Measurements from ENCODE around the gene BCL7A. TPM values are rescaled to one million over a fixed set of nuclear protein-coding genes. Genes with fewer than 3 reads are reported as not detected.

BCL7A gene
- total and polyA plus RNA-seq, 11 donors, result 4.0 to 22.1 (median 14.3) TPM

- Histone ChIP-seq H3K9me3 (peaks cover 0 to 13% (median 9%) of the 10 kb centered on the region in 12 donors), H3K4me3 (peak overlapping the region in 9 of 12 donors; percentile 61 to 88 (median 70)), H3K4me1 (peaks cover 3 to 32% (median 16%) of the 10 kb centered on the region in 12 donors), H3K27ac (peak overlapping the region in 5 of 12 donors; percentile 71 to 89 (median 81)), H3K36me3 (no peaks in the 10 kb centered on the region), H3K27me3 (peaks cover 0 to 11% (median 0%) of the 10 kb centered on the region in 9 donors)
- intact Hi-C loops (cut with DNase I), result loop anchor here in 5 of 10 donors (5.0 to 10.0 kb wide), 4 partner anchors 53 to 103 kb away; partner anchors contain the start of gene CFAP251 (in 4 of the 5)
- DNase-seq (no peak), ATAC-seq (no peak)
- TF ChIP-seq CTCF (IDR thresholded peaks at IDR 0.05) (no peak), POLR2A (IDR thresholded peaks at IDR 0.05) (no peak)
- WGBS, 4 donors, result 60 to 74% (median 66%) methylated on average over 13 to 16 of the region's 16 CpGs
These were observed 890 bp upstream of the BCL7A start for GRCh38 chr12:122020795-122021192.

GRCh38 chr12:122021193-122021821 is 377 bp upstream of the BCL7A start:
- peaks cover 3 to 32% (median 16%) of the 10 kb centered on the region in 12 donors for H3K4me1 ChIP-seq
- DNase-seq (peak in 3 of 5 donors; percentile 38 to 70 (median 46)), ATAC-seq (peak in 2 of 4 donors; percentile 4 to 9)
- WGBS, 4 donors, result 1 to 7% (median 1%) methylated on average over 24 to 57 of the region's 57 CpGs
- H3K4me3 ChIP-seq, result peak overlapping the region; percentile 42 to 88 (median 70)
- TF ChIP-seq POLR2A (IDR thresholded peaks at IDR 0.05), result no peak
- peak in 1 of 12 donors; percentile 6 for TF ChIP-seq CTCF (IDR thresholded peaks at IDR 0.05)
- H3K9me3 ChIP-seq, result peaks cover 0 to 13% (median 9%) of the 10 kb centered on the region in 12 donors
- H3K27me3 ChIP-seq, result peaks cover 0 to 11% (median 0%) of the 10 kb centered on the region in 9 donors
- intact Hi-C loops (cut with DNase I), result loop anchor here in 5 of 10 donors (5.0 to 10.0 kb wide), 4 partner anchors 54 to 104 kb away; partner anchors contain the start of gene CFAP251 (in 4 of the 5)
- H3K36me3 ChIP-seq, result no peaks in the 10 kb centered on the region
- H3K27ac ChIP-seq, result peak overlapping the region; percentile 52 to 89 (median 80)

- whole genome bisulfite sequencing, 4 donors, result 0 to 1% (median 1%) methylated on average over 34 to 124 of the region's 124 CpGs
- Histone ChIP-seq H3K4me3 (peak overlapping the region; percentile 40 to 88 (median 71)), H3K27me3 (peaks cover 0 to 11% (median 0%) of the 10 kb centered on the region in 9 donors), H3K27ac (peak overlapping the region; percentile 52 to 94 (median 78)), H3K9me3 (peaks cover 0 to 13% (median 9%) of the 10 kb centered on the region in 12 donors), H3K4me1 (peaks cover 3 to 32% (median 16%) of the 10 kb centered on the region in 12 donors), H3K36me3 (no peaks in the 10 kb centered on the region)
- TF ChIP-seq CTCF (IDR thresholded peaks at IDR 0.05), result no peak
- no peak for TF ChIP-seq POLR2A (IDR thresholded peaks at IDR 0.05)
- intact Hi-C loops (cut with DNase I), result loop anchor here in 5 of 10 donors (5.0 to 10.0 kb wide), 4 partner anchors 55 to 105 kb away; partner anchors contain the start of gene CFAP251 (in 4 of the 5)
- DNase-seq (peak in 2 of 5 donors; percentile 25 to 37), ATAC-seq (peak in 3 of 4 donors; percentile 1 to 19 (median 8))
These were observed 982 bp downstream of the BCL7A start for GRCh38 chr12:122022393-122023338.

Data from heart left ventricle (tissue), 16 donors.